GM21390 (cell line): ENCODE data around the gene PCBP3.
"Not testable (repeated sequence)": the region's sequence is repeated elsewhere in the genome, so short reads cannot be mapped to it uniquely, and the experiment has no call there.

ENCODE experiments used
- ATAC-seq: cut with Tn5 transposase; IDR thresholded peaks from one replicate; pipeline ENCODE4 v1.9.1; 2021; ENCODE audit not compliant: unreplicated experiment

Gene PCBP3

GRCh38 chr21:45634511-45635183 is 8.9 kb upstream of the PCBP3 start:
- ATAC-seq = no peak

- ATAC-seq = no peak
Measured at GRCh38 chr21:45635271-45636151, 8.0 kb upstream of the PCBP3 start.

GRCh38 chr21:45636459-45636858 is 7.1 kb upstream of the PCBP3 start:
- no peak for ATAC-seq

GRCh38 chr21:45636951-45637646 is 6.4 kb upstream of the PCBP3 start:
- ATAC-seq = no peak

- no peak for ATAC-seq
Measured at GRCh38 chr21:45637883-45638282, 5.6 kb upstream of the PCBP3 start.

- ATAC-seq = no peak
Measured at GRCh38 chr21:45638707-45639106, 4.8 kb upstream of the PCBP3 start.

GRCh38 chr21:45639206-45640000 is 4.1 kb upstream of the PCBP3 start:
- no peak for ATAC-seq

- ATAC-seq = no peak
Measured at GRCh38 chr21:45640001-45640887, 3.3 kb upstream of the PCBP3 start.

GRCh38 chr21:45640888-45641479 is 2.5 kb upstream of the PCBP3 start:
- no peak for ATAC-seq

GRCh38 chr21:45641480-45642035 is 2.0 kb upstream of the PCBP3 start:
- no peak for ATAC-seq

GRCh38 chr21:45642122-45642813 is 1.3 kb upstream of the PCBP3 start:
- no peak for ATAC-seq

- peak; percentile 3 for ATAC-seq
Measured at GRCh38 chr21:45644041-45644906, 749 bp downstream of the PCBP3 start.

GRCh38 chr21:45651921-45652320 is 8.4 kb downstream of the PCBP3 start:
- ATAC-seq = no peak

GRCh38 chr21:45655124-45655523 is 11.6 kb downstream of the PCBP3 start:
- ATAC-seq = no peak

GRCh38 chr21:45656114-45656513 is 12.6 kb downstream of the PCBP3 start:
- ATAC-seq = not testable (repeated sequence)

GRCh38 chr21:45661913-45662622 is 18.5 kb downstream of the PCBP3 start:
- ATAC-seq = not testable (repeated sequence)

- ATAC-seq = not testable (repeated sequence)
Measured at GRCh38 chr21:45662623-45663245, 19.2 kb downstream of the PCBP3 start.
